ENCODE measurements around the gene IMMP2L. TPM values are rescaled to one million over a fixed set of nuclear protein-coding genes. Genes with fewer than 3 reads are reported as not detected.

Gene IMMP2L
- total and polyA plus RNA-seq, 2 of the 8 experiments (the other 6 are each of a cell fraction or from before 2014, with no cell fraction given) = 2.3 to 10.1 TPM

- H3K79me1 ChIP-seq (ENCODE audit: low read depth, low read length) = no peaks in the 10 kb centered on the region
- H2BK5ac ChIP-seq (ENCODE audit: low read depth, low read length) = no peak overlapping the region
- no peaks in the 10 kb centered on the region for H3K23me2 ChIP-seq (ENCODE audit: low read depth, low read length)
- H3K4ac ChIP-seq (replicated peaks; ENCODE audit: insufficient read length, low read depth, low read length) = no peak overlapping the region
- no peak for FAIRE-seq
- H3K79me2 ChIP-seq (ENCODE audit: control insufficient read depth in 1 of 2, insufficient read depth in 2 of 2, low read length in 2 of 2) = no peaks in the 10 kb centered on the region
- no peak overlapping the region for H3K18ac ChIP-seq (ENCODE audit: extremely low read depth, low read length)
- H3K4me1 ChIP-seq (replicated peaks in 1 of 4; ENCODE audit: control insufficient read depth in 3 of 4, insufficient read depth in 4 of 4, low read length in 3 of 4) = peaks cover 0 to 4% (median 2%) of the 10 kb centered on the region in 4 experiments; a peak in 3 of 7 replicates
- H4K20me1 ChIP-seq (replicated peaks in 1 of 2; ENCODE audit: control insufficient read depth in 1 of 2, insufficient read depth in 2 of 2, low read length in 2 of 2) = no peaks in the 10 kb centered on the region
- H3K36me3 ChIP-seq (ENCODE audit: control insufficient read depth in 2 of 4, insufficient read depth in 4 of 4, low read length in 3 of 4) = no peaks in the 10 kb centered on the region
- ChIA-PET CTCF (ENCODE audit: partially characterized antibody) (no interaction called here), POLR2A (ENCODE audit: partially characterized antibody) (no interaction called here)
- no peak overlapping the region for H3K9ac ChIP-seq (replicated peaks in 1 of 4; ENCODE audit: extremely low read depth in 1 of 4, low read depth in 3 of 4, low read length in 3 of 4)
- H3K27me3 ChIP-seq (replicated peaks in 1 of 4; ENCODE audit: control insufficient read depth in 3 of 4, extremely low read depth in 1 of 4, insufficient read depth in 3 of 4, low read length in 3 of 4) = no peaks in the 10 kb centered on the region
- H4K8ac ChIP-seq (ENCODE audit: extremely low read depth, insufficient read depth, low read length) = no peak overlapping the region
- no peak overlapping the region for H3K27ac ChIP-seq (ENCODE audit: low read depth, low read length)
- H3K9me3 ChIP-seq (ENCODE audit: insufficient read depth in 2 of 2, low read depth in 1 of 2, low read length in 1 of 2) = no peaks in the 10 kb centered on the region
- no peak overlapping the region for H4K5ac ChIP-seq (ENCODE audit: insufficient read length, low read depth, low read length)
- H3K56ac ChIP-seq (replicated peaks; ENCODE audit: insufficient read length, low read depth, low read length) = no peak overlapping the region
- no peak overlapping the region for H2BK20ac ChIP-seq (ENCODE audit: low read length)
- H2BK120ac ChIP-seq (replicated peaks; ENCODE audit: low read depth, low read length) = no peak overlapping the region
- DNase-seq (ENCODE audit: low read depth in 1 of 2, low spot score in 2 of 2) = no peak
- no peak overlapping the region for H2AFZ ChIP-seq (ENCODE audit: low read length)
- H2BK15ac ChIP-seq (ENCODE audit: low read length) = no peak overlapping the region
- H2BK12ac ChIP-seq (ENCODE audit: low read depth, low read length) = no peak overlapping the region
- H3K4me2 ChIP-seq (ENCODE audit: insufficient read depth in 1 of 2, low read depth in 2 of 2, low read length in 2 of 2) = no peak overlapping the region
- no peak overlapping the region for H4K91ac ChIP-seq (replicated peaks; ENCODE audit: insufficient read length, low read length)
- no peak overlapping the region for H3K14ac ChIP-seq (ENCODE audit: insufficient read length)
- H2AK5ac ChIP-seq (ENCODE audit: low read depth, low read length) = no peak overlapping the region
- WGBS, 2 experiments (ENCODE audit: extremely low coverage in 1 of 2, insufficient coverage in 1 of 2, insufficient read length in 1 of 2, insufficient replicate concordance in 2 of 2, low coverage in 1 of 2, low lambda C conversion rate in 2 of 2, missing lambda C conversion rate in 1 of 2) = 89% methylated on average over 4 of the region's 7 CpGs; no CpG with 5 or more reads in 1 of the 2 experiments
- no peak overlapping the region for H3K23ac ChIP-seq (ENCODE audit: insufficient read length)
- H3K4me3 ChIP-seq (ENCODE audit: extremely low read depth in 1 of 4, insufficient read depth in 2 of 4, low read depth in 3 of 4, low read length in 4 of 4) = no peak overlapping the region
- TF ChIP-seq USF2 (IDR thresholded peaks at IDR 0.05; ENCODE audit: low read length) (no peak), NANOG (IDR thresholded peaks at IDR 0.05; ENCODE audit: insufficient read depth, low read depth, low read length, poor library complexity, severe bottlenecking) (no peak), CHD2 (IDR thresholded peaks at IDR 0.05; ENCODE audit: low read length) (no peak), SIRT6 (IDR thresholded peaks at IDR 0.05; ENCODE audit: low read length) (no peak), CBX8 (IDR thresholded peaks at IDR 0.05; ENCODE audit: borderline replicate concordance, low read depth, low read length) (no peak), BACH1 (IDR thresholded peaks at IDR 0.05; ENCODE audit: low read length) (no peak), SUZ12 (IDR thresholded peaks at IDR 0.05; ENCODE audit: low read length) (no peak), POLR2AphosphoS5 (IDR thresholded peaks at IDR 0.05; ENCODE audit: low read depth, low read length) (no peak), ATF2 (IDR thresholded peaks at IDR 0.05; ENCODE audit: low read length) (no peak), KDM5A (IDR thresholded peaks at IDR 0.05; ENCODE audit: low read length) (no peak), TBP (IDR thresholded peaks at IDR 0.05; ENCODE audit: low read depth, low read length) (no peak), ATF3 (IDR thresholded peaks at IDR 0.05; ENCODE audit: insufficient read depth, low read depth, low read length) (no peak)
Observed at GRCh38 chr7:111031916-111032315, 530.4 kb downstream of the IMMP2L start.

All from H1 (cell line).